Motor neuron (in vitro differentiated cells): ENCODE measurements around the gene RIMS3. TPM values are rescaled to one million over a fixed set of nuclear protein-coding genes. Genes with fewer than 3 reads are reported as not detected.

Source experiments
- ATAC-seq, 8 experiments: fragments of 200-7000 bp; cut with Tn5 transposase; replicated peaks in 6 of 8; 2 replicates each; pipeline ENCODE4 v1.8.0; 2021; ENCODE audit warnings: mild to moderate bottlenecking in 8 of 8, moderate library complexity in 8 of 8
- H3K27ac ChIP-seq, 2 donors: fragments of 250-450 bp; sonication (Bioruptor Pico); 2 replicates each; pipeline ENCODE4 v1.9.0; 2021; ENCODE audit warnings: antibody characterized with exemption in 2 of 2, mild to moderate bottlenecking in 2 of 2, moderate library complexity in 1 of 2
- H3K4me1 ChIP-seq, 2 donors: fragments of 250-450 bp; sonication (Bioruptor Pico); replicated peaks in 1 of 2; 2 replicates each; pipeline ENCODE4 v1.6.1; 2021; ENCODE audit warnings: antibody characterized with exemption in 2 of 2, mild to moderate bottlenecking in 2 of 2, moderate library complexity in 1 of 2
- H3K4me3 ChIP-seq, 5 donors: fragments of 250-450 bp; sonication (Bioruptor Pico); 2 replicates each; pipeline ENCODE4 v1.9.0; 2021; ENCODE audit warnings: antibody characterized with exemption in 5 of 5, mild to moderate bottlenecking in 5 of 5, moderate library complexity in 4 of 5
- WGBS, 10 experiments: fragments of 450-650 bp; shearing (Covaris generic); methylation state at CpG; one replicate each; pipeline ENCODE4 v1.0.0; 2022; 5-methylcytosine and 5-hydroxymethylcytosine counted together
- in situ Hi-C, 9 experiments: fragments of 400-800 bp; cut with MboI; loops; one replicate each; pipeline ENCODE4 v1.15.0; 2021; ENCODE audit warnings: low sequenced_read_pairs in 9 of 9, low pct_unique_long_range_greater_than_20kb in 2 of 9; ENCODE audit not compliant: unreplicated experiment in 9 of 9
- total RNA-seq, 8 experiments: library from RNA; unstranded; fragments of 300-600 nt; gene quantifications; 2 replicates each; pipeline versions ENCODE4 v1.2.3 to v1.2.4, GENCODE V29; 2022

The RIMS3 gene
- total RNA-seq, 8 experiments from 2014 or later: 0.13 to 112 (median 52.3) TPM

DNA sequence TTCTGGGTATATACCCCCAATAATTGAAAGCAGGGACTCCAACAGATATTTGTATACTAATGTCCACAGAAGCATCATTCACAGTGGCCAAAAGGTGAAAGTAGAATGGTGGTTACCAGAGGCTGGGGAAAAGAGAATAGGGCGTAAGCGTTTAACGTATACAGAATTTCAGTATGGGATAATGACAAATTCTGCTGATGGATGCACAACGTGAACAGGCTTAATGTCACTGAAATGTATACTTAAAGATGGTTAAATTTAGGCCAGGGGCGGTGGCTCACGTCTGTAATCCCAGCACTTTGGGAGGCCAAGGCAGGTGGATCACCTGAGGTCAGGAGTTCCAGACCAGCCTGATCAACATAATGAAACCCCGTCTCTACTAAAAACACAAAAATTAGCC, 21.6 kb upstream of the RIMS3 start:
- Histone ChIP-seq H3K27ac (no peak overlapping the region), H3K4me1 (peaks cover 3 to 7% of the 10 kb centered on the region in 2 donors), H3K4me3 (no peak overlapping the region)
- in situ Hi-C loops: no loop called here
- no peak for ATAC-seq
- WGBS, 10 experiments: 88 to 100% (median 95%) methylated on average over 1 to 7 of the region's 7 CpGs; no CpG with 5 or more reads in 1 of the 10 experiments

DNA sequence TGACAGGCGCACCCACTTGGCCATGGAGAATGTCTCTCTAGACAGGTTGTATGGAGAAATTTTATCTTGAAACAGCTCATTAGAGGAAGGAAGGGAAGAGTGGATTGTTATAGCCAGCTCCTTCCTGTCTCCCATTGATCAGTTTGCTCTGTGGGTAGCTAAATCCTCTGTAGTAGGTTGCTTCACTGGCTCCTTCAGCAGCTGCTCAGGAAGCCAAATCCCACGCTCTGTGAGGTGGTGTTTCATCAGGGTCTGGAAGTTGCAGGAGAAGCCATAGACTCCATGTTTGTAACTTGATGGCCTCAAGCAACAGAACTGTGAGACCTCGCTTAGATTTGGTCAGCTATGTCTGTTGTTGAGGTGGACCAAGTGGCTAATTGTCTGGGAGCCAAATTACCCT, 19.2 kb upstream of the RIMS3 start:
- 84 to 100% (median 97%) methylated on average over 1 to 3 of the region's 3 CpGs; no CpG with 5 or more reads in 3 of the 10 experiments for WGBS, 10 experiments
- H3K4me1 ChIP-seq: no peaks in the 10 kb centered on the region
- in situ Hi-C loops: no loop called here
- H3K27ac ChIP-seq: no peak overlapping the region
- ATAC-seq: no peak
- no peak overlapping the region for H3K4me3 ChIP-seq

DNA sequence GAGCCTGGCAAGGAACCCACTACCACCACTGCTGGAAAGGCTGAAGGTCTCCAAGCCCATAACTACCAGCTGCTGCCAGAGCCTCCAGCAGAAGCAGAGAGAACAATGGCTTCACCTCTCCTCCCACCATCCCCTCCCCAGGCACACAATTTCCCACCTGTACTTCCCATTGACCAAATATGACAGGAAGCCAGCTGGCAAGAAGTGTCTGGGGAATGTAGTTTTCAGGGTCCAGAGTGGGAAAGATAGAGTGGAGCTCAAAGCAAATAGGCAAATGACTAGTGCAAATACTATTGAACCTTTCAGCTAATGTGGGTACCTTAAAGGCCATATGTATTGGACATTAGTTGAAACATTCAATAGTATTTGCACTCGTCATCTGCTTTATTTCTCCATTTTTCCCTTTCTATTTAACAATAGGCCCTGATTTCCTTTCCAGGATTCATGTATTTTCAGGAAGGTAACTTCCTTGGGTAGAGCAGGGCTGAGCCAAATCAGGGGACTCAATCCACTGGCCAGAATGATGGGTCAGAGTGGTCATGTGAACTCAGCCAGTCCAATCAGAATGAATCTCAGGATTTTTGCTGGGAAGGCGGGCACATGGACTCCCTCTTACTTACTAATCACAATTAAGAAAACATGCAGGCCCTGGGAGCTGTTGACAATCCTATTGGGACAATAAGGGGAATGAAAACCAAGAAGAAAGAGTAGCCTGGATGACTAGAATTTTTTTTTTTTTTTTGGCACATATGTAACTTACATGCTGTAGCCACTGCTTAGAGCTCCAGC, 13.9 kb upstream of the RIMS3 start:
- ATAC-seq: no peak
- in situ Hi-C loops: no loop called here
- Histone ChIP-seq H3K27ac (no peak overlapping the region), H3K4me1 (no peaks in the 10 kb centered on the region), H3K4me3 (no peak overlapping the region)
- WGBS, 10 experiments: 20 to 100% (median 84%) methylated on average over 1 to 2 of the region's 2 CpGs; no CpG with 5 or more reads in 1 of the 10 experiments

DNA sequence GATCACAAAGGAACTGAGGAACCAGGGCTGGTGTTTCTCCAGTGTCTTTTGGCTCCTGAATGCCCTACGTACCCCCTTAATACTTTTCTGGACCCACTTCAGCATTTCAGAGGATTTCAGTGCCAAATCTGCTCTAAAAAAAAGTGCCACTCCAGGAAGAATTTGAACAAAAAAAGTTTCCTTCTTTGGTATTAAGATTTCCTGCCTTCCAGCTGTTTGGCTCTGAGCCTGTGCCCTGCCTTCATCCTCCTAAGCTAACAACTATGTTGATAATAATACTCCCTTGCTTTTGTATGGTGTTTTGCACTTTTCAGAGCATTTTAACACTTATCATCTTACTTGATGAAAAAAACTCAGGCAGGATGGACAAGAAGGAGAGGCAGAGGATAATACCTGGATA, 11.0 kb upstream of the RIMS3 start:
- no peak for ATAC-seq
- 0 to 74% (median 45%) methylated on average over 1 of the region's 1 CpG; no CpG with 5 or more reads in 2 of the 10 experiments for WGBS, 10 experiments
- no peak overlapping the region for H3K27ac ChIP-seq
- no peaks in the 10 kb centered on the region for H3K4me1 ChIP-seq
- H3K4me3 ChIP-seq: no peak overlapping the region
- in situ Hi-C loops: no loop called here

DNA sequence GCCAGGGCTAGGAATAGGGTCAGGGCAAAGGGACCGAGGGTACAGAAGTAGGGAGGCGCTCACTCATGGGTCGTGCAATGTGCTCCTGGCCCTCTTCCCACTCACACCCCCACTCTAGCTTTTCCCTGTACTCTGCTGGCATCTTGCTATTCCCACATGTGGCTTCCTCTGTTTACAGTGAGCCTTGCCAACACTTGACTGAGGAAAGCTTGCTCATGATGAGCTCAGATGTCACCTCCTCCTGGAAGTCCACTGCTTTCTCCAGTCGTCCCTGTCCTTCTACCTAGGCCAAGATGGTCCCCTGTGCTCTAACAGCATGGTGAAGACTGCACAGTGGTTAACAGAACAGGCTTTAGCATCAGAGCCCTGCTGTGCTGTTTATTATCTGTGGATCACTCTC, 8.0 kb upstream of the RIMS3 start:
- ATAC-seq: no peak
- in situ Hi-C loops: no loop called here
- Histone ChIP-seq H3K4me3 (no peak overlapping the region), H3K4me1 (no peaks in the 10 kb centered on the region), H3K27ac (no peak overlapping the region)
- WGBS, 10 experiments: 7 to 92% (median 60%) methylated on average over 1 to 4 of the region's 4 CpGs; no CpG with 5 or more reads in 4 of the 10 experiments

DNA sequence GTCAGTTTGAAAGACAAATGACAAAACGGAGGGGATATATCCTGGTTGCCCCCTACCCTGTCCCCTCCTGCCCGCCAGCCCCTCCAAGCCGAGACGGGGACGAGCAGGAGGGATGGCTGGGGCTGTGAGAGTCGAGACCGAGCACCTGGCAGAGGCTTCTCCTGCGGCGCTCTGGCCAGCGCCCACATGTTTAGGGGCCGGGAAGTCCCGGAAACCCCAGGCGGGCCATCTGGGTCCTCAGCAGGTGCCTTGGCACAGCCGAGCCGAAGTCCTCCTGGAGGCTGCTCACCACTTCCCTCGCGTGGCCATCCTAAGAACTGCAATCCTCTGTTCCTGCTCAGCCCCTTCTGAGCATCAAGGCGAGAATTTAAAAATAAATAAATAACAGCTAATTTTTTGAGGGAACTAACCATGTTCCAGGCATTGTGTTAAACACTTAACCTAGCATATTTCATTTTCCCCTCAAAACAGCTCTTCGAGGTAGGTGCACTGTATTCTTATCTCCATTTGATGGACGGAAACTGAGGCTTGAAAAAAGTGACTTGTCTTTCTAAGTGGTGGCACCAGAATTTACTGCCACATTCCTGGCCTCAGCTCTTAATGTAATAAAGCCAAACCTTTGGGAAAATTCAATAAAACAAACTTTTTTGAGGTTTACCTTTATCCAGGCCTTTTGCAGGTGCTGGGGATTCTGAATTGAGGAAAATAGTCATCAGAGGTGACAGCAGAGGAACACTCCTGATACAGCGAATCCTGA, 3.5 kb upstream of the RIMS3 start:
- ATAC-seq: peak; percentile 3 to 77 (median 12)
- H3K27ac ChIP-seq: no peak overlapping the region

DNA sequence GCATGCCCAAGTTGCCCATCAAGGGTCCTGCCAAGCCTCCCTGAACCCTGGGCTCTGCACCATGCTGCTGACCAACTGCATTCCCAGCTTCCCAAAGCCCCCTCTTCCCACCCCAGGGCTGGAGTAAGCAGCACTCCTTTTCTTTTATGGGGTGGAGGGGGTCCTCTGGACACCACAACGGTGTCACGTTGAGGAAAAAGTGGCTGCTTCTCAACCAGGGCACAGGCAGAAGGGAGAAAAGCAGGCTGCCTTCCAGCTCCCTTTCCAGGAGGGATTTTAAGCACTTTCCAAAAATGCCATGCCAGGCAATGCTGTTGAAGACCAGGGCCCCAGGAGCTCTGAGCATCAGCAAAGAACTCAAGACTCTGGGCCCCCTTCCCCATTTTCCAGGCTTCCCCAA, 691 bp downstream of the RIMS3 start:
- ATAC-seq: no peak
- Histone ChIP-seq H3K4me3 (peak overlapping the region; percentile 57 to 85 (median 72)), H3K27ac (peak overlapping the region; percentile 72 to 79), H3K4me1 (peaks cover 30 to 37% of the 10 kb centered on the region in 2 donors)
- WGBS, 10 experiments: 43% methylated on average over 2 of the region's 2 CpGs; no CpG with 5 or more reads in 9 of the 10 experiments
- in situ Hi-C loops: no loop called here

More for the DNA sequence above, 3.5 kb upstream of the RIMS3 start:
- WGBS, 10 experiments: 0 to 24% (median 15%) methylated on average over 1 to 20 of the region's 21 CpGs; no CpG with 5 or more reads in 1 of the 10 experiments
- H3K4me1 ChIP-seq: peaks cover 10 to 13% of the 10 kb centered on the region in 2 donors
- peak overlapping the region; percentile 10 to 25 (median 16) for H3K4me3 ChIP-seq
- in situ Hi-C loops: no loop called here

DNA sequence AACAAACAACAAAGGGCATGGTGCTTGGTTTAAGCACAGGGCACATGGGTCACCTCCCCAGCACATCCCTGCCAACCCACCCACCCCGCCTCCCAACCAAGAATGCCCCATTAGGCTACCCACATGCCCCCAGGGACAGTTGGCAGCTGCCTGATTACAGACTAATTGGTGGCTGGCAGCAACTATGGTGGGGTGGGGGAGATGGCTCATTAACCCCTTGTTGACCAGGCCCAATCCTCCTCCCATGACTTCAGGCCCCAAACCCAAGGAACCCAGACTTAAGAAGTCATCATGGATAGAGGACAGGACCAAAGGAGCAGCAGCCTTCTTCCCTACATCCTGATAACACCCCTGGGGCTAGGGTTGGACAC, 1.3 kb downstream of the RIMS3 start:
- no peak for ATAC-seq
- H3K27ac ChIP-seq: peak overlapping the region; percentile 72 to 79
- peak overlapping the region; percentile 57 to 85 (median 72) for H3K4me3 ChIP-seq
- in situ Hi-C loops: no loop called here
- WGBS, 10 experiments: 60% methylated on average over 1 of the region's 1 CpG; no CpG with 5 or more reads in 9 of the 10 experiments
- H3K4me1 ChIP-seq: peaks cover 36 to 44% of the 10 kb centered on the region in 2 donors

DNA sequence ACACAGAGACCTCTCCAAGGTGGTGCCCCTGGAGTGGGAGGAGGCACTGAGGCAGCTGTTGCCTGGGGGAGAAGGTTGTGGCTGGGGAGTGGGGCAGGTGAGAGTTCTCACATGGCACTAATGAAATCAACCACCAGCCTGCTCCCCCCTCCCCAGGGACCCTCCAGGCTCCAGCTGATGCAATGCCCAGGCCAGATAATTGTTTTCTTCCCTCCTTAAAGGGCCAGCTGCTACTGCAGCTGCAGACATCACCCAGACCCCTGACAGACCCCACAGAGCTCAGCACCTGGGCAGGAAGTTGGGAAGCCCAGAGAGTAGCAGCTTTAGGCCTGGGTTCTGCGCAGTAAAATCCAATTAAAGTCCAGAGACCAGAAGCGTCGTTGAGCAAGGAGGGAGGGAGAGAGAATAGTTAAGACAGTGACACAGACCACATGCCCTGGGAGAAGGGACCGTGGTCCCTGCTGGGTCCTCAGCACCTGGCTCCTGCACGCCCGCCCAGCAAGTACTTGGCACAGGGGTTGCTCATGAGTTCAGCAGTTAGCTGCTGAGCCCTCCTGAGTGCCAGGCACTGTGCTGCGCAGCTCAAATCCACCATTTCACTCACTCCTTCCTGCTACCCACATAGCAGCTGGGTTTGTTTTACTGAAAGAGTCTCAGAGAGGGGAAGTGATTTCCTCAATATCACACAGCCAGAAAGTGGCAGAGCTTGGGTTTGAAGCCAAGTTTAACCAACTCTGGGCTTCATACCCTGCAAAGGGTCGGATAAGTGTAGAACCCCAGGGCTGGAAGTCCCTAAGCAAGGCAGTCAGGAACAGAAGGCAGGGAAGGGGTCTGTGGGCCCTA, 1.9 kb downstream of the RIMS3 start:
- in situ Hi-C loops: no loop called here
- Histone ChIP-seq H3K27ac (peak overlapping the region; percentile 72 to 79), H3K4me1 (peaks cover 42 to 50% of the 10 kb centered on the region in 2 donors), H3K4me3 (peak overlapping the region; percentile 57 to 85 (median 72))
- 56 to 68% (median 63%) methylated on average over 2 to 4 of the region's 8 CpGs; no CpG with 5 or more reads in 7 of the 10 experiments for WGBS, 10 experiments
- ATAC-seq: peak in 5 of 8 experiments; percentile 25 to 53 (median 43)

DNA sequence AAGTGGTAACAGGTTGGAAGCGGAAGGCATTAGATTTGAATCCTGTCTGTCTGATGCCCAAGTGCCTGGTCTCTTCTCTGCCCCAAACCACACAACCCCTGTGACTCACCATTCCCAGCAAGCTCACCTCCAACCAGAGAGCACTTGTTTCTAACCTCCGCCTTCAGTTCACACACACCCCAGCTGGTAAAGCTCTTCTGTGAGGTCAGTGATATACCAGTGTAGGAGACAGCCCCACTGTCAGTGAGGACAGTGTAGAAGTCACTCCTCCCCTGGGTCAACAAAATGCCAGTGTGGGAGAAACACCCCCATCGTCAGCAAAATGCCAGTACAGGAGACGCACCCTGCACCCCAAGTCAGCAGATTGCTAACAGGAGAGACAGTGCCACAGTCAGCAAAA, 2.6 kb downstream of the RIMS3 start:
- in situ Hi-C loops: no loop called here
- Histone ChIP-seq H3K4me1 (peaks cover 46 to 52% of the 10 kb centered on the region in 2 donors), H3K27ac (peak overlapping the region; percentile 72 to 79), H3K4me3 (peak overlapping the region; percentile 57 to 85 (median 72))
- ATAC-seq: peak in 3 of 8 experiments; percentile 15 to 42 (median 25)
- WGBS, 10 experiments: 40 to 92% (median 68%) methylated on average over 1 to 4 of the region's 4 CpGs; no CpG with 5 or more reads in 4 of the 10 experiments

DNA sequence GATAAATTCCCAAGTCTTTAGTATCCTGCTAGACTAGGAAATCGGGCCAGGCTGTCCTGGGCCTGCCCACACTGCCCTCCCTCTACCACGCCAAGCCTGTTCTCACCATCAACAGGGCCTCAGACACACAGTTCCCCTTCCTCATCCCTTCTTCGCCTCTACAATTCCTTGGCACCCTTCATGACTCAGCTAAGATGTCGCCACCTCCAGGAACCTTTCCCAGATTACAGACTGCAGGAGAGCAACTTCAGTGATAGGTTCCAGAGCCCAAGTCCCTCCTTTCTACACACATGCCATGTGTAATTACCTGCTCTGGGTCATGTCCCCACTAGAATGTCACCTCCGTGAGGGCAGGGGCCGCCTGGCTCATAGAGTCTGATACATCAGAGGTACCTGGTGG, 3.3 kb downstream of the RIMS3 start:
- Histone ChIP-seq H3K4me1 (peaks cover 46 to 52% of the 10 kb centered on the region in 2 donors), H3K4me3 (no peak overlapping the region), H3K27ac (no peak overlapping the region)
- ATAC-seq: no peak
- WGBS, 10 experiments: 32 to 93% (median 80%) methylated on average over 1 to 6 of the region's 6 CpGs; no CpG with 5 or more reads in 3 of the 10 experiments
- in situ Hi-C loops: no loop called here

DNA sequence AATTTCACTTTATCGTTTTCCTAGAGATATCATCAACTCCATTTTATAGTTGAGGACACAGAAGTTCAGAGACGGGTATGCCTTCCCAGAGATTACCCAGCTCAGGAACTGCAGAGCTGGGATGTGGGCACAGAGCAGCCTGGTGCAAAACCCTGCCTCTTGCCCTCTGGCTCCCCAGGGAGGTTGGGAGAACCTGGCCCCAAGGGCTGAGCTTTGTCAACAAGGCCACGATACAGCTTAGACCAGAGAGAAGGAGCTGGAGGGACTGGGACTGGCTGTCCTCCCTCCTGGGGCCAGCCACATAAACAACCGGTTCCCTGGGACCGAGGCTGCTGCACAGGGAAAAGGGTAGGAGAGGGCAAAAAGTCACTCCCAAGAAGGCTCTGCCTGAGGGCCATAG, 3.8 kb downstream of the RIMS3 start:
- WGBS, 10 experiments: 20 to 100% (median 63%) methylated on average over 1 to 4 of the region's 5 CpGs; no CpG with 5 or more reads in 4 of the 10 experiments
- ATAC-seq: no peak
- Histone ChIP-seq H3K4me1 (peaks cover 46 to 52% of the 10 kb centered on the region in 2 donors), H3K27ac (no peak overlapping the region), H3K4me3 (no peak overlapping the region)
- in situ Hi-C loops: no loop called here
